8988T (cell line): ENCODE measurements around the gene BRD3OS.
A peak's percentile ranks its signal among the peaks of the same experiment; 100 is the strongest.
"Not testable (repeated sequence)": the region's sequence is repeated elsewhere in the genome, so short reads cannot be mapped to it uniquely, and the experiment has no call there.

Source experiments
- DNase-seq: peaks from one replicate; pipeline ENCODE4 v3.0.0; 2011

Gene BRD3OS

GRCh38 chr9:134066526-134066912, 41.2 kb downstream of the BRD3OS start:
- DNase-seq = peak; percentile 22

DNA sequence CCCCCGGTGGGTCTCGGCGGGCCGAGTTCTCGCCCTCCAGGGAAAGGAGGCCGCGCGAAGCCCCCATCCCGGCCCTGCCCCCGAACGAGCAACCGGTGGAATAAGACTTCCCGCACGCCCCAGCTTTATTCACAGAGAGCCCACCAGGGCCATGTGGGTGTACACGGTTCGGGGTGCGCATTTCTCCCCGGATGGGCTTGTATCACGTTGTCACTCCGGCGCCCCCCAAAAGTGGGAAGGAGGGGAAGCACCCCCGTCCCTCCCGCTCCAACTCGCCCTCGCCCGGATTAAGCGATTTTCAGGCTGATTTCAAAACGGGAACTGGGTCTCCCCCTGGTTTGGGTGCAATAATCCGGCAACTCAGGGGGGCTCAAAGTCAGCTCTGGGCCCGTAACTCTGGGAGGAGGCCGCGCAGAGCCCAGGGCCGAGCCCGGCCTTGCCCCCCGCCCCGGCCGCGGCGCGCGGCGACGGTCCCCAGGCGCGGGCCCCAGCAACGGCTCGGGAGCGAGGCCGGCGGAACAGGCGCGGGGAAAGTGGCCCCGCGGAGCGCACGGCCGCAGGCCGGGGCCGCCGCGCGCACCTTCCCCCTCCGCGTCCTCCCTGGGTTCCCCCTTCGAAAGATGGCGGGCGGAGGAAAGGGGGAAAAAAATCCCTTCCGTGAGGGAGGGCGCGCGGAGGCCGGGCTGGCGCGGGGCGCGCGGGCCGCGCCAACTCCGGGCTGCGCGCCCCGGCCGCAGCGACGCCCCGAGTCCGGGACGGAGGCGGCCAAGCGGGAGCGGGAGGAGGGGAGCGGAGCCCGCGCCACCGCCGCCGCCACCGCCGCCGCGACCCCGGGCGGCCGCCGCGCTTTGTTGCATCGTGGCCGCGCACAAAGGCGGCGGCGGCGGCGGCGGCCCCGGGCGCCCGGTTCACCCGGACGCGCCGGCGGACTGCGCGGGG, 41.9 kb downstream of the BRD3OS start:
- peak; percentile 66 for DNase-seq

- peak; percentile 99 for DNase-seq
Measured at GRCh38 chr9:134067904-134068743, 42.8 kb downstream of the BRD3OS start, which contains the start of gene BRD3. Gene BRD3, minus strand, starts transcription at chr9:134068026. Its CDS starts 14,549 bp downstream, at chr9:134053477.

- DNase-seq = no peak
Measured at GRCh38 chr9:134068744-134069479, 43.6 kb downstream of the BRD3OS start.

DNA sequence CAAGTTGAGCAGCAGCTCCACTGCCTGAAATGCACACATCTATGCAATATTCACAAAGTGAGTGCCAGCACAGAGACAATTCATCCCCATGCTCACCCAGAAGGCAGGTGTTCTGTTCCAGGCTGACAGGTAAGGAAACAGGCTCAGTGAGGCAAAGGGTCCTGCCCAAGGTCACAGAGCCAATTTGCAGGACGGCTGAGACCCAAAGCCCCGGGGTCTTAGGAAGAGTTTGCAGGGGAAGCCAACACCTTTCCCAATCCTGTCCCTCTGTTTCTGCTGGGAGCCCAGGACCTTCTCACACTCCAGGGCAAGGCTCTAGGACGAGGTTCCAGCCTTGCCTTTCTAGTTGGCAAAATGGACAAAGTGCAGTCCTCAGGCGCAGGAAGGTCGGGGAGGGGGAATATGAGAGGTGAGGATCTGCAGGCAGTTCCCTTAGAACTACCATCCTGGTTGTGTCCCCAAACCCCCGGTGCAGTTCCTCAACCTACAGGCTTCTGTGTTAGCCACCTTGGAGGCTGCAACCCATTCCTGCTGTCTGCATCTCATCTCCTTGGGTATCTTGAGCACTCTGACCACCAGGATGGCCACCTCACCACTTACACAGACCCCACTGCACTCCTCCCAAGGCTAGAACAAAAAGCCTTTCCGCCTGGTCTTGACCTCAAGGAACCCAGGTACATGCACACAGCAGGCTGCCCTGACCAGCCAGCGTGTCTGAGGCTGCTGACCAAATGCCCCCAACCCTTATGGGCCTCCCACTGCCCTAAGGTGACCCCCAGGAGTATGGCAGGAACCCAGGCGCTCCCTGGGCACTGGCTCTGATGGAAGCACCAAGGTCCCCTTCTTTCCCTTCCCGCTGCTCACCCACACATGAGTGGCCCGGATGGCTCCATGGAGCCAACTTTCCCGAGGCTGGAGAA, 44.5 kb downstream of the BRD3OS start:
- DNase-seq = no peak

- DNase-seq = no peak
Measured at GRCh38 chr9:134071149-134071548, 45.9 kb downstream of the BRD3OS start.

GRCh38 chr9:134072683-134073082, 47.4 kb downstream of the BRD3OS start:
- not testable (repeated sequence) for DNase-seq

DNA sequence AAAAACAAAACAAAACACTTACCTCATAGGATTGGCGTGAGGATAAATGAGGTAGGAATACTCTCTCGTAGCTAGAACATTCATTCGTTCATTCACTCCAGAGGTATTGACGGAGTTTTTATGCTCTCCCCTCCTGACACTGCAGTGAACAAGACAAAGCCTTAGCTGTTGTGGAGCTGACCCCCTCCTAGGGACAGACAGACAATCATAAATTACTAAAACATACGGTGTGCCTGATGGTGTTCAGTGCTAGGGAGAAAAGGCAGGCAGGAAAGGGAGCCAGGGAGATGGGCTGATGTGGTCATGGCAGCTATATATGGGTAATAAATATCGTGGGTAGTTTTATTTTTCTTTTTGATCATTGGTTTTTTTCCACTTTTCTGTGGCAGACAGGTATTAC, 48.2 kb downstream of the BRD3OS start:
- no peak for DNase-seq

GRCh38 chr9:134075689-134076088, 50.4 kb downstream of the BRD3OS start:
- DNase-seq = not testable (repeated sequence)

DNA sequence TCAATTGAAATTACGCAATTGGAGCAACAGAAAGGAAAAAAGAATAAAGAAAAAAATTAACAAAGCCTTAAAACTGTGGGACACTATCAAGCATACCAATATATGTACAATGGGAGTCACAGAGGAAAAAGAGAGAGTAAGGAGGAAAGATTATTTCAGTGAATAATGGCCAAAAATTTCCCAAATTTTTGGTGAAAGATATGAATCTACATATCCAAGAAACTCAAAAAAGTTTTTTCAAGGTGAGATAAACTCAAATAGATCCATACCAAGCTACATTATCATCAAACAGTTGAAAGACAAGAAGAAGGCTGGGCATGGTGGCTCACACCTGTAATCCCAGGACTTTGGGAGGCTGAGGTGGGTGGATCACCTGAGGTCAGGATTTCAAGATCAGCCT, 51.4 kb downstream of the BRD3OS start:
- DNase-seq = no peak
